ENCODE measurements around the gene HLA-DPA1. TPM values are rescaled to one million over a fixed set of nuclear protein-coding genes. Genes with fewer than 3 reads are reported as not detected.
"Not testable (repeated sequence)": the region's sequence is repeated elsewhere in the genome, so short reads cannot be mapped to it uniquely, and the experiment has no call there.

Gene HLA-DPA1
- total RNA-seq, 1 donor from 2014 or later = 285 TPM

DNA sequence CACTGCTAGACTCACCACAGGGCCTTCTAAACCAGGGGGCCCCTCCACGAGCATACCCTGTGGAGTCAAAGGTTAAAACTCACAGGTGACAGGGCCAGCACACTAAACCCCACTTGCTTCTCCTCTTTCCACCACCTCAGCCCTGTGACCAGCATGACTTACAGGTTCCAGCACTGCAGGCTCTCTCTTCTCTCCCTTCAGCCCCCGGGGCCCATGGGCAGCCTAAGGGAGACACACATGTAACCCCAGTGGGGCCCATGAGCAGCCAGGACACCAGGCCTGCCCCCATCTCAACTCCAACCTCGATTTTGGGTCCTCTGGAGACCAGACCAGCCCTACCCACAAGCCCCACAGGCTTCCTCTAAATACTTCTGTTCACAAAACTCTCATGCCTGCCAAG, 30.3 kb upstream of the HLA-DPA1 start:
- H3K27ac ChIP-seq = no peak overlapping the region
- H3K9me3 ChIP-seq = peaks cover 0 to 12% of the 10 kb centered on the region in 2 donors
- no peak overlapping the region for H3K4me3 ChIP-seq
- TF ChIP-seq, protein P1, sequence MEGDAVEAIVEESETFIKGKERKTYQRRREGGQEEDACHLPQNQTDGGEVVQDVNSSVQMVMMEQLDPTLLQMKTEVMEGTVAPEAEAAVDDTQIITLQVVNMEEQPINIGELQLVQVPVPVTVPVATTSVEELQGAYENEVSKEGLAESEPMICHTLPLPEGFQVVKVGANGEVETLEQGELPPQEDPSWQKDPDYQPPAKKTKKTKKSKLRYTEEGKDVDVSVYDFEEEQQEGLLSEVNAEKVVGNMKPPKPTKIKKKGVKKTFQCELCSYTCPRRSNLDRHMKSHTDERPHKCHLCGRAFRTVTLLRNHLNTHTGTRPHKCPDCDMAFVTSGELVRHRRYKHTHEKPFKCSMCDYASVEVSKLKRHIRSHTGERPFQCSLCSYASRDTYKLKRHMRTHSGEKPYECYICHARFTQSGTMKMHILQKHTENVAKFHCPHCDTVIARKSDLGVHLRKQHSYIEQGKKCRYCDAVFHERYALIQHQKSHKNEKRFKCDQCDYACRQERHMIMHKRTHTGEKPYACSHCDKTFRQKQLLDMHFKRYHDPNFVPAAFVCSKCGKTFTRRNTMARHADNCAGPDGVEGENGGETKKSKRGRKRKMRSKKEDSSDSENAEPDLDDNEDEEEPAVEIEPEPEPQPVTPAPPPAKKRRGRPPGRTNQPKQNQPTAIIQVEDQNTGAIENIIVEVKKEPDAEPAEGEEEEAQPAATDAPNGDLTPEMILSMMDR (IDR thresholded peaks at IDR 0.05) = no peak
- no peaks in the 10 kb centered on the region for H3K36me3 ChIP-seq
- intact Hi-C loops (cut with DNase I) = no loop called here
- no peaks in the 10 kb centered on the region for H3K27me3 ChIP-seq
- no peaks in the 10 kb centered on the region for H3K4me1 ChIP-seq
- no peak for DNase-seq (ENCODE audit: low spot score in 2 of 2)

DNA sequence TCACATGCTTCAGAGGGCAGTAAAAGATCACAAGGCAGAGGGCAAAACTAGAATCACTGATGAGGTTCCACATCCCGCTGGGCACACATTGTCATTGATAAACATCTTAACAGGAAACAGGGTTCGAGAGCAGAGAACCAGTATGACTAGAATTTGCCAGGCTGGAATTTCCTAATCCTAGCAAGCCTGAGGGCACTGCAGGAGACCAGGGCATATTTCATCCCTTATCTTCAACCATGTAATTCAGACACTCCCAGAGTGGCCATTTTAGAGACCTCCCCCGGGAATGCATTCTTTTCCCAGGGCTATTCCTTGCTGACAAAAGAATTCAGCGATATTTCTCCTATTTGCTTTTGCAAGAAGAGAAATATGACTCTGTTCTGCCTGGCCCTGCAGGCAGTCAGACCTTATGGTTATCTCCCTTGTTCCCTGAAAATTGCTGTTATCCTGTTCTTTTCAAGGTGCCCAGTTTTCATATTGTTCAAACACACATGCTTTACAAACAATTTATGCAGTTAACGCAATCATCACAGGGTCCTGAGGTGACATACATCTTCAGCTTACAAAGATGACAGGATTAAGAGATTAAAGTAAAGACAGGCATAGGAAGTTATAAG, 27.8 kb upstream of the HLA-DPA1 start:
- H3K4me1 ChIP-seq; H3K4me3 ChIP-seq; H3K27ac ChIP-seq; H3K36me3 ChIP-seq; DNase-seq (ENCODE audit: low spot score in 2 of 2); H3K27me3 ChIP-seq; intact Hi-C loops (cut with DNase I): not testable (repeated sequence)
- H3K9me3 ChIP-seq = peaks cover 0 to 12% of the 10 kb centered on the region in 2 donors

DNA sequence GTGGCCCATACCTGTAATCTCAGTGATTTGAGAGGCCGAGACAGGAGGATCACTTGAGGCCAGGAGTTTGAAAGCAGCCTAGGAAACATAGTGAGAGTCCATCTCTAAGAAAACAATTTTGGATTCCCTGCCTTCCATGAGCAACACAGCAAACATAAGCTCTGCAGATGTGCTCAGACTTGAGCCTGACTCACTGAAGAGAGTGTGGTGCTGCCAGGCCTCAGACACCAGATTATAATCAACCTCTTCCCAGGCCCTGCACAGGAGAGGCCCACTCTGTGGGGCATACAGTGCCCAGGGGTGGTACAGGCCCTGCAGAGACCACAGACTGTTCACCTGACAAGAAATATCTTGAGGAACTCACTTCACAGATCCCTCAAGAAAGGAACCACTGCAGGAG, 22.2 kb upstream of the HLA-DPA1 start:
- no peak overlapping the region for H3K4me3 ChIP-seq
- H3K9me3 ChIP-seq = peaks cover 0 to 5% of the 10 kb centered on the region in 2 donors
- no peaks in the 10 kb centered on the region for H3K4me1 ChIP-seq
- no peak overlapping the region for H3K27ac ChIP-seq
- DNase-seq (ENCODE audit: low spot score in 2 of 2) = no peak
- no peaks in the 10 kb centered on the region for H3K36me3 ChIP-seq
- intact Hi-C loops (cut with DNase I) = no loop called here
- no peaks in the 10 kb centered on the region for H3K27me3 ChIP-seq
- TF ChIP-seq, protein P1 (IDR thresholded peaks at IDR 0.05) = no peak

DNA sequence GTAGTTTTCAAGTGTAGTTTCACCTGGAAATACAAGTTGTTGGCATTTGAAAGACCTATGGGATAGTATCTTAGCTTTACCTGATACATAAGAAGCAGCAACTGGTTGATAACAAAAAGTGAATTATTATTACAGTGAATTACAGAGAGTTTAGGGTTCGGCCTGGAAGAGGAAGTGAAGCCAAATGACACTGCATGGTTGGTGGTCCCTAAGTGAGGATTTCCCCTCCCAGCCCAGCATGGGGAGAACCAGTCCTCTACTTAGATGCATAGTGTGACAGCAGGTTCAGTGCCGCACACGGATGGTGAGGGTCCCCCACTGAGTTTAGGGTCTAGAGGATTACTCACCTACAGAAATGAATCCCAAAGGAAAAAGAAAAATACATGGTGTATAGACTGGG, 20.4 kb upstream of the HLA-DPA1 start:
- Histone ChIP-seq H3K4me1 (no peaks in the 10 kb centered on the region), H3K4me3 (no peak overlapping the region), H3K36me3 (no peaks in the 10 kb centered on the region), H3K27me3 (no peaks in the 10 kb centered on the region), H3K9me3 (no peaks in the 10 kb centered on the region), H3K27ac (no peak overlapping the region)
- no peak for DNase-seq (ENCODE audit: low spot score in 2 of 2)
- intact Hi-C loops (cut with DNase I) = no loop called here
- TF ChIP-seq, protein P1 (IDR thresholded peaks at IDR 0.05) = no peak

DNA sequence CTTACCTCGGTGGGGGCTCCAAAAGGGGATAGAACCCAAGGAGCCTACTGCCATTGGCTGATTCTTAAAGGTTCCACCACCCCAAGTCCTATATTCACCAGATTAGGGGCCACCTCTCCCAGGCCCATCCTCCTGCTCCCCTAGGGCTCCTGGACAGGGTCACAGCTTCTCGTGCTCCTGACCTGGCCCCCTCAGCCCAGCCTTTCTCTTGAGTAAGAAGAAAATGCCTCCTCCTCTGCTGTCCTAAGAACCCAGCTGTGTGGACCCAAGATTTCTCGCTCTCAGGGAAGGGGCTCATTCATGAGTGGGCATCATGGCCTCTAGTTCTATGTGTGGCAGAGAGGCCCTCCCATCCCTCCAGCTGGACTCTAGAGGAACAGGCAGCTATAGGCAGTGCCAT, 18.9 kb upstream of the HLA-DPA1 start:
- intact Hi-C loops (cut with DNase I) = no loop called here
- no peaks in the 10 kb centered on the region for H3K9me3 ChIP-seq
- H3K4me3 ChIP-seq = no peak overlapping the region
- no peaks in the 10 kb centered on the region for H3K27me3 ChIP-seq
- no peaks in the 10 kb centered on the region for H3K4me1 ChIP-seq
- H3K36me3 ChIP-seq = no peaks in the 10 kb centered on the region
- no peak overlapping the region for H3K27ac ChIP-seq
- DNase-seq (ENCODE audit: low spot score in 2 of 2) = no peak
- TF ChIP-seq, protein P1 (IDR thresholded peaks at IDR 0.05) = no peak

DNA sequence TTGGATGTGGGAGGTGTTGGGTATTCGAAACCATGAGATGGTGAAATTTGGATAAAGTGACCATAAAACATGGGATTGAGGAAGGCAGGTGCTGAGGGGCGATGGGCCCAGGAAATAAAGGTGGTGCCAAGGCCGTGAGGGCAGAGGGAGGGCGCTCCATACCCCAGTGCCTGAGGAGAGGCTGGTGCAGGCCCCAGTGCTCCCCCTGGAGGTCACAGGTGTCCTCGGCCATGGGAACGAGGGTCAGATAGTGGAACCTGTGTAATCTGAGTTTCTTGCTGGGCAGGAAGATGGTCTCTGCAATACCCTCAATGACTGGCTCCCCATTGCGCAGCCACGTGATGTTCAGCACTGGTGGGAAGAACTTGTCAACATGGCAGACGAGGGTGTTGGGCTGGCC, 18.5 kb upstream of the HLA-DPA1 start:
- Histone ChIP-seq H3K36me3 (peaks cover 0 to 1% of the 10 kb centered on the region in 2 donors), H3K4me3 (no peak overlapping the region), H3K9me3 (no peaks in the 10 kb centered on the region), H3K4me1 (no peaks in the 10 kb centered on the region), H3K27me3 (no peaks in the 10 kb centered on the region), H3K27ac (no peak overlapping the region)
- DNase-seq (ENCODE audit: low spot score in 2 of 2) = no peak
- TF ChIP-seq, protein P1 (IDR thresholded peaks at IDR 0.05) = peak; percentile 11 to 32 (median 19)
- intact Hi-C loops (cut with DNase I) = no loop called here
